ENCODE measurements around the gene MAFG. TPM values are rescaled to one million over a fixed set of nuclear protein-coding genes. Genes with fewer than 3 reads are reported as not detected.

Gene MAFG
- total and polyA plus RNA-seq, 2 of the 13 experiments (the other 11 are each of a cell fraction or from before 2014, with no cell fraction given), result 14.5 to 20.0 TPM

- no peak for TF ChIP-seq ATM (IDR thresholded peaks at IDR 0.05; ENCODE audit: borderline replicate concordance)
- no peak for TF ChIP-seq ZNF17 (CRISPR knock-in tag; IDR thresholded peaks at IDR 0.05)
- TF ChIP-seq NFKB2 (CRISPR knock-in tag; IDR thresholded peaks at IDR 0.05; ENCODE audit: borderline replicate concordance), result no peak
Measured at GRCh38 chr17:81947189-81947588, 19.7 kb upstream of the MAFG start, which contains the start of gene MYADML2 (continued).

- H3K9me3 ChIP-seq (ENCODE audit: low read length), result no peaks in the 10 kb centered on the region
- H3K4me3 ChIP-seq (replicated peaks in 1 of 3; ENCODE audit: insufficient read depth in 1 of 3, low read depth in 2 of 3, low read length in 3 of 3), result no peak overlapping the region
- H3K27me3 ChIP-seq (ENCODE audit: control insufficient read depth in 1 of 2, insufficient read depth in 2 of 2, low read length in 2 of 2), result peaks cover 9 to 14% of the 10 kb centered on the region in 2 experiments; a peak in 3 of 5 replicates
- ChIA-PET CTCF (ENCODE audit: low intra/inter-chr PET ratio, low total read pairs) (no interaction called here), POLR2A (interaction anchor here (1.0 to 2.7 kb wide), 12 partner anchors 8 to 93 kb away, joined by 3 to 17 read pairs (median 6); partner anchors contain the start of genes CENPX, DCXR, LRRC45 and NOTUM)
- no peak for DNase-seq (ENCODE audit: low spot score)
- H3K4me1 ChIP-seq (ENCODE audit: insufficient read depth, low read length), result peaks cover 56% of the 10 kb centered on the region
- no peaks in the 10 kb centered on the region for H3K36me3 ChIP-seq (replicated peaks in 1 of 2; ENCODE audit: control insufficient read depth in 1 of 2, insufficient read depth in 2 of 2, low read length in 2 of 2)
- no peak overlapping the region for H3K9ac ChIP-seq (ENCODE audit: insufficient read depth, low read depth, low read length)
- no peak for FAIRE-seq
- 84% methylated on average over 9 of the region's 9 CpGs for WGBS (ENCODE audit: low lambda C conversion rate)
- no peaks in the 10 kb centered on the region for H3K79me2 ChIP-seq (ENCODE audit: insufficient read depth, low read length)
- no peak for ATAC-seq
- no peak overlapping the region for H2AFZ ChIP-seq (ENCODE audit: low read length)
- no peak overlapping the region for H3K27ac ChIP-seq (ENCODE audit: extremely low read length, insufficient read depth, low read length)
- intact Hi-C loops (cut with micrococcal nuclease; ENCODE audit: unreplicated experiment), result loop anchor here (1.0 kb wide), 1 partner anchor 8 kb away; no protein-coding TSS in a partner anchor
- H4K20me1 ChIP-seq (ENCODE audit: insufficient read depth, low read length), result no peaks in the 10 kb centered on the region
- no TSS peak for BruUV-seq (replicated peaks)
- H3K4me2 ChIP-seq (ENCODE audit: low read depth, low read length), result 0 out of 2 replicates have a peak overlapping the region, but pooled peaks have one; percentile 35
- in situ Hi-C loops (cut with HindIII; ENCODE audit: extremely low pct_ligation_motif_present, low pct_unique_long_range_greater_than_20kb), result no loop called here
- TF ChIP-seq ZBTB33 (CRISPR knock-in tag; IDR thresholded peaks at IDR 0.05) (0 out of 2 replicates have a peak, but pooled peaks have one; percentile 37), ZMYM3 (CRISPR knock-in tag; IDR thresholded peaks at IDR 0.05) (no peak), ZXDC (CRISPR knock-in tag; IDR thresholded peaks at IDR 0.05) (no peak), HNF4A (CRISPR knock-in tag; IDR thresholded peaks at IDR 0.05) (no peak), ZNF451 (CRISPR knock-in tag; IDR thresholded peaks at IDR 0.05) (no peak), ZNF121 (CRISPR knock-in tag; IDR thresholded peaks at IDR 0.05) (peak; percentile 77; the same call in 1 of the 2 replicates), ZNF7 (CRISPR knock-in tag; IDR thresholded peaks at IDR 0.05) (no peak), ZNF609 (CRISPR knock-in tag; IDR thresholded peaks at IDR 0.05; ENCODE audit: borderline replicate concordance) (no peak), ZFP62 (CRISPR knock-in tag; IDR thresholded peaks at IDR 0.05) (no peak), GLMP (CRISPR knock-in tag; IDR thresholded peaks at IDR 0.05; ENCODE audit: borderline replicate concordance) (no peak)
Measured at GRCh38 chr17:81944858-81945257, 17.3 kb upstream of the MAFG start.

Measured in HepG2 (cell line).